HG03520 (cell line): ENCODE results near the gene NIPBL.
"Not testable (repeated sequence)": the region's sequence is repeated elsewhere in the genome, so short reads cannot be mapped to it uniquely, and the experiment has no call there.

Experiments
- ATAC-seq: cut with Tn5 transposase; IDR thresholded peaks from one replicate; pipeline ENCODE4 v1.9.1; 2021; ENCODE audit warnings: mild to moderate bottlenecking, moderate library complexity; ENCODE audit not compliant: unreplicated experiment

NIPBL gene

GRCh38 chr5:36900283-36900682, 23.7 kb downstream of the NIPBL start:
- ATAC-seq: no peak

- not testable (repeated sequence) for ATAC-seq
Measured at GRCh38 chr5:36901077-36901476, 24.5 kb downstream of the NIPBL start.

- no peak for ATAC-seq
Measured at GRCh38 chr5:36901856-36902255, 25.3 kb downstream of the NIPBL start.

- no peak for ATAC-seq
Measured at GRCh38 chr5:36902353-36902752, 25.8 kb downstream of the NIPBL start.

- no peak for ATAC-seq
Measured at GRCh38 chr5:36904677-36905076, 28.1 kb downstream of the NIPBL start.

GRCh38 chr5:36908544-36909260, 32.1 kb downstream of the NIPBL start:
- ATAC-seq: no peak

GRCh38 chr5:36915653-36916052, 39.1 kb downstream of the NIPBL start:
- ATAC-seq: no peak

GRCh38 chr5:36916614-36917013, 40.0 kb downstream of the NIPBL start:
- ATAC-seq: not testable (repeated sequence)

GRCh38 chr5:36917358-36917757, 40.8 kb downstream of the NIPBL start:
- not testable (repeated sequence) for ATAC-seq

GRCh38 chr5:36919238-36919637, 42.7 kb downstream of the NIPBL start:
- no peak for ATAC-seq

- ATAC-seq: no peak
Measured at GRCh38 chr5:36919650-36920049, 43.1 kb downstream of the NIPBL start.

- ATAC-seq: no peak
Measured at GRCh38 chr5:36928947-36929346, 52.4 kb downstream of the NIPBL start.

- no peak for ATAC-seq
Measured at GRCh38 chr5:36929438-36929837, 52.9 kb downstream of the NIPBL start.

GRCh38 chr5:36932056-36932455, 55.5 kb downstream of the NIPBL start:
- no peak for ATAC-seq

- ATAC-seq: no peak
Measured at GRCh38 chr5:36932699-36933098, 56.1 kb downstream of the NIPBL start.

GRCh38 chr5:36934740-36935356, 58.3 kb downstream of the NIPBL start:
- ATAC-seq: no peak

GRCh38 chr5:36935805-36936204, 59.2 kb downstream of the NIPBL start:
- ATAC-seq: no peak

GRCh38 chr5:36936309-36936708, 59.7 kb downstream of the NIPBL start:
- no peak for ATAC-seq

- ATAC-seq: no peak
Measured at GRCh38 chr5:36938129-36938528, 61.6 kb downstream of the NIPBL start.

- no peak for ATAC-seq
Measured at GRCh38 chr5:36939969-36940858, 63.6 kb downstream of the NIPBL start.

- no peak for ATAC-seq
Measured at GRCh38 chr5:36943584-36943983, 67.0 kb downstream of the NIPBL start.

GRCh38 chr5:36944024-36944423, 67.5 kb downstream of the NIPBL start:
- no peak for ATAC-seq
